PFSK-1 (cell line): ENCODE data around the gene PRKCE.

Source experiments
- POLR2AphosphoS5 ChIP-seq: IDR thresholded peaks from 2 replicates; pipeline ENCODE4 v1.6.1; 2012; ENCODE audit warnings: low read depth, mild to moderate bottlenecking, control low read depth, low read length, moderate library complexity
- TAF1 ChIP-seq: IDR thresholded peaks from 2 replicates; pipeline ENCODE4 v1.6.1; 2012; ENCODE audit warnings: low read length, control low read depth, borderline replicate concordance; ENCODE audit not compliant: insufficient read depth
- TF ChIP-seq, protein P1 (sequence below), 2 experiments: IDR thresholded peaks; 2 replicates each; pipeline versions ENCODE4 v1.6.1 to v1.8.0; 2011 to 2012; ENCODE audit warnings: low read depth in 2 of 2, low read length in 2 of 2, control low read depth in 1 of 2, inconsistent platforms in 1 of 2, mild to moderate bottlenecking in 1 of 2, moderate library complexity in 1 of 2; ENCODE audit not compliant: insufficient read depth in 1 of 2

DNA sequence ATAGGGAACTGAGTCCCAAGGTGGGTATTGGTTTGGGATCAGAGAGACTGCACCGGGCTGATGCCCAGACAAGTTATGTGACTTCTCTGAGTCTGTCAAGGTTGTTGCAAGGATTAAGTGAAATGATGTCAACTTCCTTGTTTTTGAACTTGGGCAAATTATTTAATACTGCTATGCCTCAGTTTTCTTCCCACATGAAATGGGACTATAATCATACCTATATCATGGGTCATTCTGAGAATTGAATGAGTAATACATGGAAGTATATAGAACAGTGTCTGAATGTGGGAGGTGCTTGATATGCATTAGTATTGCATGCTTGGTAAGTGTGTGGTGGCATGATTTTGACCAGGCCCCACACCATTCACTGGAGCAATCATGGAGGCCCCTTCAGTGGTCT is 99.0 kb downstream of the PRKCE start:
- no peak for TF ChIP-seq POLR2AphosphoS5
- no peak for TF ChIP-seq TAF1
- TF ChIP-seq, protein P1, sequence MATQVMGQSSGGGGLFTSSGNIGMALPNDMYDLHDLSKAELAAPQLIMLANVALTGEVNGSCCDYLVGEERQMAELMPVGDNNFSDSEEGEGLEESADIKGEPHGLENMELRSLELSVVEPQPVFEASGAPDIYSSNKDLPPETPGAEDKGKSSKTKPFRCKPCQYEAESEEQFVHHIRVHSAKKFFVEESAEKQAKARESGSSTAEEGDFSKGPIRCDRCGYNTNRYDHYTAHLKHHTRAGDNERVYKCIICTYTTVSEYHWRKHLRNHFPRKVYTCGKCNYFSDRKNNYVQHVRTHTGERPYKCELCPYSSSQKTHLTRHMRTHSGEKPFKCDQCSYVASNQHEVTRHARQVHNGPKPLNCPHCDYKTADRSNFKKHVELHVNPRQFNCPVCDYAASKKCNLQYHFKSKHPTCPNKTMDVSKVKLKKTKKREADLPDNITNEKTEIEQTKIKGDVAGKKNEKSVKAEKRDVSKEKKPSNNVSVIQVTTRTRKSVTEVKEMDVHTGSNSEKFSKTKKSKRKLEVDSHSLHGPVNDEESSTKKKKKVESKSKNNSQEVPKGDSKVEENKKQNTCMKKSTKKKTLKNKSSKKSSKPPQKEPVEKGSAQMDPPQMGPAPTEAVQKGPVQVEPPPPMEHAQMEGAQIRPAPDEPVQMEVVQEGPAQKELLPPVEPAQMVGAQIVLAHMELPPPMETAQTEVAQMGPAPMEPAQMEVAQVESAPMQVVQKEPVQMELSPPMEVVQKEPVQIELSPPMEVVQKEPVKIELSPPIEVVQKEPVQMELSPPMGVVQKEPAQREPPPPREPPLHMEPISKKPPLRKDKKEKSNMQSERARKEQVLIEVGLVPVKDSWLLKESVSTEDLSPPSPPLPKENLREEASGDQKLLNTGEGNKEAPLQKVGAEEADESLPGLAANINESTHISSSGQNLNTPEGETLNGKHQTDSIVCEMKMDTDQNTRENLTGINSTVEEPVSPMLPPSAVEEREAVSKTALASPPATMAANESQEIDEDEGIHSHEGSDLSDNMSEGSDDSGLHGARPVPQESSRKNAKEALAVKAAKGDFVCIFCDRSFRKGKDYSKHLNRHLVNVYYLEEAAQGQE (IDR thresholded peaks at IDR 0.05; ENCODE audit: insufficient read depth in 1 of 2, low read depth in 2 of 2, low read length in 2 of 2), result no peak
